CD4-positive, alpha-beta T cell (primary cell): ENCODE results near the gene NABP1. TPM values are rescaled to one million over a fixed set of nuclear protein-coding genes. Genes with fewer than 3 reads are reported as not detected.
A peak's percentile ranks its signal among the peaks of the same experiment; 100 is the strongest.

Experiments
- ATAC-seq: fragments of 200-7000 bp; cut with Tn5 transposase; one replicate; pipeline ENCODE4 v1.10.0; 2022; ENCODE audit warnings: mild to moderate bottlenecking; ENCODE audit not compliant: poor library complexity
- CTCF ChIA-PET: fragments of 350-600 bp; sonication (Branson Sonifier 250); formaldehyde crosslinking; loops from one replicate; lab custom pipeline; 2021; ENCODE audit warnings: antibody characterized with exemption, inconsistent platforms; lab: Charles Lee
- POLR2A ChIA-PET: fragments of 350-600 bp; sonication (Branson Sonifier 250); formaldehyde crosslinking; loops from one replicate; lab custom pipeline; 2021; ENCODE audit warnings: antibody characterized with exemption, inconsistent platforms; lab: Charles Lee
- DNase-seq, 14 experiments: peaks; one replicate each; pipeline ENCODE4 v3.0.0-alpha.2; 2013 to 2020; ENCODE audit warnings: mixed read lengths in 2 of 14
- H3K27ac ChIP-seq, 2 donors: one replicate each; pipeline versions ENCODE4 v1.5.1 to v1.7.0; 2013; ENCODE audit warnings: low read length in 2 of 2, low read depth in 1 of 2, mild to moderate bottlenecking in 1 of 2
- H3K27me3 ChIP-seq, 2 experiments: 1 replicate in 1 of 2; 2 replicates in 1 of 2; pipeline versions ENCODE4 v1.6.1 to v1.7.0; 2013; ENCODE audit warnings: low read length in 2 of 2, control low read depth in 1 of 2, mild to moderate bottlenecking in 1 of 2, moderate library complexity in 1 of 2; ENCODE audit not compliant: insufficient read depth in 2 of 2, control insufficient read depth in 1 of 2
- H3K36me3 ChIP-seq: one replicate; pipeline ENCODE4 v1.6.1; 2013; ENCODE audit warnings: low read length, control low read depth; ENCODE audit not compliant: insufficient read depth
- H3K4me1 ChIP-seq: one replicate; pipeline ENCODE4 v1.6.1; 2013; ENCODE audit warnings: low read length, control low read depth; ENCODE audit not compliant: insufficient read depth
- H3K4me3 ChIP-seq: one replicate; pipeline ENCODE4 v1.5.1; 2013; ENCODE audit warnings: mild to moderate bottlenecking, low read length, moderate library complexity
- H3K9me3 ChIP-seq, 2 experiments: 1 replicate in 1 of 2; 2 replicates in 1 of 2; pipeline versions ENCODE4 v1.6.1 to v1.7.0; 2013; ENCODE audit warnings: low read length in 2 of 2, mild to moderate bottlenecking in 2 of 2, control low read depth in 1 of 2, moderate library complexity in 1 of 2; ENCODE audit not compliant: control insufficient read depth in 1 of 2, insufficient read depth in 1 of 2
- H3K27ac Mint-ChIP-seq: one replicate; pipeline ENCODE4 v1.8.0; 2020; ENCODE audit warnings: mixed read lengths
- H3K27me3 Mint-ChIP-seq: one replicate; pipeline ENCODE4 v1.8.0; 2021; ENCODE audit warnings: mixed read lengths
- H3K36me3 Mint-ChIP-seq: one replicate; pipeline ENCODE4 v1.8.0; 2021; ENCODE audit warnings: low read depth, mixed read lengths
- H3K4me1 Mint-ChIP-seq: one replicate; pipeline ENCODE4 v1.8.0; 2021; ENCODE audit warnings: low read depth, mixed read lengths
- H3K4me3 Mint-ChIP-seq: one replicate; pipeline ENCODE4 v1.8.0; 2020; ENCODE audit warnings: mild to moderate bottlenecking, mixed read lengths
- H3K9me3 Mint-ChIP-seq: one replicate; pipeline ENCODE4 v1.8.0; 2020; ENCODE audit warnings: mixed read lengths
- intact Hi-C, 2 experiments: fragments of 100-400 bp; cut with DNase I in 1 of 2; cut with micrococcal nuclease in 1 of 2; formaldehyde crosslinking; loops; one replicate each; pipeline versions ENCODE4 v1.15.1 to v1.9.0; 2023 to 2025; cut with DNase I, micrococcal nuclease
- total RNA-seq, 174 experiments: library from RNA in 2 of 174; stranded (reverse) in 2 of 174; gene quantifications; one replicate each; pipeline ENCODE4 v1.2.3 and lab custom pipeline; 2021 to 2026
- TF ChIP-seq, protein P1 (sequence below): fragments of 200-600 bp; IDR thresholded peaks from one replicate; pipeline ENCODE4 v1.8.0; 2022; ENCODE audit warnings: antibody characterized with exemption, mild to moderate bottlenecking

NABP1 gene
- total RNA-seq, 2 experiments from 2014 or later: 32.0 to 32.9 TPM

DNA sequence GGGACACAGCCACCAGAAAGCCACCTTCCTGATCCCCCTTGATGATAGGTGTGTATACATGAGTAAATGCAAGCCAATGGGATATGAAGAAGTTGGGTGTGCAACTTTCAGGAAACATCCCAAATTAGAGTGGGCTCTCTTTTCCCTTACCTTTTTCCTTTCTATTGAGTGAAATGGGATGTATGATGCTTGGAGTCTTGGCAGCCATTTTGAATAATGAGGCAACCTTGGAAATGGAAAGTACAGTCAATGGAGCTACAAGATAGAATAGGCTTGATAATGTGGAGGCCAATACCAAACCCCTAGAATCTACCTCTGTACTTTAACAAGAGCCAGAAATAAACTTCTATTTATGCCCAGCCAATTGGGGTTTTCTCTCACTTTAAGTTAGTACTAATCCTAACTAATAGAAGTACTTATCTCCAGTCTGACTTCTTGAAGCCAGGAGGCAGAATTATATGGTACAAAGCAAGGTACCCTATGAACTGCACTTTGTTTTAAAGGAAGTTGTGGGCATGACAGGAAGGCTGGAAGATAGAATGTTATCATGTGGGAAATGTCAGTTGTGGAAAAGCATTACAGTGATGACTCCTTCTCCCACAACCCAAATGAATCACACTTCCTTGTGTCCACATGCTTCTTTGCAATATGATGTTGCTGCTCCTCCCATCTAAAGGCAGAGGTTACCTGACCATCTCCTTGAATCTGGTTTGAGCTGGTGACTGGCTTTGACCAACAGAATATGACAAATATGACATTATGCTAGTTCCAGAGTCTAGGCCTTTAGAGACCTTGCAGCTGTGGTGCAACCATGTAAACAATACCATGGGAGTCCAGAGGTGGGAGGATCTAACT, 12.9 kb upstream of the NABP1 start:
- peaks cover 6% of the 10 kb centered on the region for H3K4me1 Mint-ChIP-seq
- POLR2A ChIA-PET: interaction anchor here (0.6 kb wide), 1 partner anchor 48 kb away, joined by 3 read pairs; no protein-coding TSS in a partner anchor

DNA sequence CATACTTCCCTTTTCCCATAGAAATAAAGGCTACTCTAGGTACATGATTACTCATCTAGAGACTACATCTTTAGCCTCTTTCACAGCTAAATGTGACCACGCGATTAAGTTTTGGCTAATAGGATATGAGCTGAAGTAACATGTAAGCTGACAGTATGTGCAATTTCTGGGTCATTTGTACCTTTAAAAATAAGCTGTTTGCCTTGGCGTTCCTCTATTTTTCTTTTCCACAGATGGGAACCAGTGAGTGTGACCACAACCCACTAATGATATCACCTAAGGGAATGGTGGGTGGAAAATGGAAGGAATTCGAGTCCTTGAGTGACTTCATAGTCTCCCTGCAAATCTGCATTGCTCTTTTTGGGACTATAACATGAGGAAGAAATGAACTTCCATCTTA, 11.7 kb upstream of the NABP1 start:
- no peak overlapping the region for H3K27ac Mint-ChIP-seq
- no peaks in the 10 kb centered on the region for H3K27me3 Mint-ChIP-seq
- peaks cover 5% of the 10 kb centered on the region for H3K9me3 Mint-ChIP-seq
- Histone ChIP-seq H3K4me1 (peaks cover 4% of the 10 kb centered on the region), H3K27ac (no peak overlapping the region), H3K36me3 (no peaks in the 10 kb centered on the region), H3K27me3 (no peaks in the 10 kb centered on the region), H3K9me3 (no peaks in the 10 kb centered on the region), H3K4me3 (no peak overlapping the region)
- ChIA-PET CTCF (no interaction called here), POLR2A (interaction anchor here (0.6 to 3.8 kb wide), 2 partner anchors 11 to 42 kb away, joined by 3 to 28 read pairs; partner anchors contain the start of gene NABP1)
- peaks cover 6% of the 10 kb centered on the region for H3K4me1 Mint-ChIP-seq
- no peaks in the 10 kb centered on the region for H3K36me3 Mint-ChIP-seq
- TF ChIP-seq, protein P1, sequence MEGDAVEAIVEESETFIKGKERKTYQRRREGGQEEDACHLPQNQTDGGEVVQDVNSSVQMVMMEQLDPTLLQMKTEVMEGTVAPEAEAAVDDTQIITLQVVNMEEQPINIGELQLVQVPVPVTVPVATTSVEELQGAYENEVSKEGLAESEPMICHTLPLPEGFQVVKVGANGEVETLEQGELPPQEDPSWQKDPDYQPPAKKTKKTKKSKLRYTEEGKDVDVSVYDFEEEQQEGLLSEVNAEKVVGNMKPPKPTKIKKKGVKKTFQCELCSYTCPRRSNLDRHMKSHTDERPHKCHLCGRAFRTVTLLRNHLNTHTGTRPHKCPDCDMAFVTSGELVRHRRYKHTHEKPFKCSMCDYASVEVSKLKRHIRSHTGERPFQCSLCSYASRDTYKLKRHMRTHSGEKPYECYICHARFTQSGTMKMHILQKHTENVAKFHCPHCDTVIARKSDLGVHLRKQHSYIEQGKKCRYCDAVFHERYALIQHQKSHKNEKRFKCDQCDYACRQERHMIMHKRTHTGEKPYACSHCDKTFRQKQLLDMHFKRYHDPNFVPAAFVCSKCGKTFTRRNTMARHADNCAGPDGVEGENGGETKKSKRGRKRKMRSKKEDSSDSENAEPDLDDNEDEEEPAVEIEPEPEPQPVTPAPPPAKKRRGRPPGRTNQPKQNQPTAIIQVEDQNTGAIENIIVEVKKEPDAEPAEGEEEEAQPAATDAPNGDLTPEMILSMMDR: no peak
- no peak for DNase-seq
- no peak overlapping the region for H3K4me3 Mint-ChIP-seq
- no peak for ATAC-seq
- intact Hi-C loops: loop anchor here in 1 of 2 experiments (5.0 kb wide), 1 partner anchor 34 kb away; no protein-coding TSS in a partner anchor

More for the DNA sequence above, 12.9 kb upstream of the NABP1 start:
- H3K9me3 Mint-ChIP-seq: peaks cover 5% of the 10 kb centered on the region
- H3K27ac ChIP-seq: no peak overlapping the region
- no peaks in the 10 kb centered on the region for H3K36me3 Mint-ChIP-seq
- H3K4me3 Mint-ChIP-seq: no peak overlapping the region
- H3K27ac Mint-ChIP-seq: no peak overlapping the region
- no peaks in the 10 kb centered on the region for H3K27me3 ChIP-seq
- TF ChIP-seq, protein P1: no peak
- no peaks in the 10 kb centered on the region for H3K36me3 ChIP-seq
- CTCF ChIA-PET: no interaction called here
- H3K4me3 ChIP-seq: no peak overlapping the region
- H3K4me1 ChIP-seq: peaks cover 4% of the 10 kb centered on the region
- intact Hi-C loops: loop anchor here in 1 of 2 experiments (5.0 kb wide), 1 partner anchor 33 kb away; no protein-coding TSS in a partner anchor
- H3K27me3 Mint-ChIP-seq: no peaks in the 10 kb centered on the region
- ATAC-seq (no peak), DNase-seq (peak in 2 of 14 experiments; percentile 16 to 44)
- H3K9me3 ChIP-seq: no peaks in the 10 kb centered on the region

DNA sequence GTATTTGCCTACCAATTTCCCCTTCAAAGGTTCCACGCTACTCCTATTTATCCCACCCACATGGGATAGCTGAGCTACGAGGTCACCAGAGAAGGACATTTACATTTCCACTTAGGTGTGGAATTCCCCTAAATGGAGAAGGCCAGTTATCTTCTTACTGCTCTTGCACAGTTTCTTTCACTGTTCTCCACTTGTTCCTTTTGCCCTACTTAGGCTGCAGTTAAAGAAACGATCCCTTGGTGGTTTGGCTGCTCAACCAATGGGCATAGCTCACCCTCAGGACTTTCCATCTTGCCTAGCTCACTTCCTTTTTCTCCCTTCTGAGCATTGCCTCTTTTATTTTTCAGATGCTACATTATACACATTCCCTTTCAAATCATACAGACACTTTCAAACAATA, 11.2 kb upstream of the NABP1 start:
- Histone ChIP-seq H3K4me1 (peaks cover 4% of the 10 kb centered on the region), H3K4me3 (no peak overlapping the region), H3K36me3 (no peaks in the 10 kb centered on the region), H3K9me3 (no peaks in the 10 kb centered on the region), H3K27me3 (no peaks in the 10 kb centered on the region), H3K27ac (no peak overlapping the region)
- Mint-ChIP-seq H3K4me1 (peaks cover 6% of the 10 kb centered on the region), H3K27ac (no peak overlapping the region), H3K9me3 (peaks cover 5% of the 10 kb centered on the region), H3K36me3 (no peaks in the 10 kb centered on the region), H3K4me3 (no peak overlapping the region), H3K27me3 (no peaks in the 10 kb centered on the region)
- intact Hi-C loops: loop anchor here in 1 of 2 experiments (5.0 kb wide), 1 partner anchor 34 kb away; no protein-coding TSS in a partner anchor
- no peak for ATAC-seq
- TF ChIP-seq, protein P1: no peak
- ChIA-PET CTCF (no interaction called here), POLR2A (interaction anchor here (3.8 kb wide), 1 partner anchor 10 kb away, joined by 28 read pairs; the partner anchor contains the start of gene NABP1)
- peak in 3 of 14 experiments; percentile 34 to 59 (median 53) for DNase-seq
